Skeletal muscle cell (primary cell): ENCODE measurements around the gene HOXA10.

Source experiments
- DNase-seq: peaks from one replicate; pipeline ENCODE4 v3.0.0-alpha.2; 2010; ENCODE audit warnings: low read depth
- H3K4me3 ChIP-seq: 2 replicates; pipeline ENCODE4 v1.5.1; 2011; ENCODE audit warnings: low read depth, mild to moderate bottlenecking, control low read depth, low read length, moderate library complexity

The HOXA10 gene

GRCh38 chr7:27182285-27182841 is 8.2 kb upstream of the HOXA10 start:
- DNase-seq = no peak
- peak overlapping the region; percentile 81 for H3K4me3 ChIP-seq

GRCh38 chr7:27181795-27182275 is 7.7 kb upstream of the HOXA10 start:
- H3K4me3 ChIP-seq = peak overlapping the region; percentile 13
- DNase-seq = no peak

GRCh38 chr7:27180431-27181420 is 6.6 kb upstream of the HOXA10 start:
- H3K4me3 ChIP-seq = peak overlapping the region; percentile 78
- DNase-seq = no peak

- DNase-seq = no peak
- H3K4me3 ChIP-seq = peak overlapping the region; percentile 78
These were observed 5.6 kb upstream of the HOXA10 start for GRCh38 chr7:27179503-27180430.

GRCh38 chr7:27179030-27179429 is 4.9 kb upstream of the HOXA10 start:
- DNase-seq = no peak

GRCh38 chr7:27178366-27178765 is 4.2 kb upstream of the HOXA10 start:
- H3K4me3 ChIP-seq = peak overlapping the region; percentile 78
- DNase-seq = no peak

More at GRCh38 chr7:27179030-27179429, 4.9 kb upstream of the HOXA10 start:
- peak overlapping the region; percentile 78 for H3K4me3 ChIP-seq

- H3K4me3 ChIP-seq = peak overlapping the region; percentile 78
- DNase-seq = no peak
These were observed 3.7 kb upstream of the HOXA10 start for GRCh38 chr7:27177795-27178320.

- peak overlapping the region; percentile 78 for H3K4me3 ChIP-seq
- DNase-seq = no peak
These were observed 3.1 kb upstream of the HOXA10 start for GRCh38 chr7:27176962-27177794.

- no peak for DNase-seq
- peak overlapping the region; percentile 78 for H3K4me3 ChIP-seq
These were observed 2.4 kb upstream of the HOXA10 start for GRCh38 chr7:27176524-27176845.

- no peak for DNase-seq
- H3K4me3 ChIP-seq = peak overlapping the region; percentile 78
These were observed 1.8 kb upstream of the HOXA10 start for GRCh38 chr7:27175626-27176523.

- peak overlapping the region; percentile 78 for H3K4me3 ChIP-seq
- DNase-seq = no peak
These were observed 930 bp upstream of the HOXA10 start for GRCh38 chr7:27174874-27175625.

- DNase-seq = no peak
- peak overlapping the region; percentile 78 for H3K4me3 ChIP-seq
These were observed 587 bp downstream of the HOXA10 start for GRCh38 chr7:27173511-27173955.

- DNase-seq = peak; percentile 78
- H3K4me3 ChIP-seq = peak overlapping the region; percentile 78
These were observed 1.2 kb downstream of the HOXA10 start for GRCh38 chr7:27172823-27173510.

GRCh38 chr7:27172315-27172774 is 1.8 kb downstream of the HOXA10 start:
- H3K4me3 ChIP-seq = peak overlapping the region; percentile 78
- no peak for DNase-seq

GRCh38 chr7:27171637-27172314 is 2.3 kb downstream of the HOXA10 start:
- DNase-seq = no peak
- peak overlapping the region; percentile 78 for H3K4me3 ChIP-seq

- DNase-seq = no peak
- H3K4me3 ChIP-seq = peak overlapping the region; percentile 78
These were observed 2.8 kb downstream of the HOXA10 start for GRCh38 chr7:27171325-27171636.
